Head of caudate nucleus (tissue), 42 donors: Measurements from ENCODE around the gene CTNNA1.
"Not testable (repeated sequence)": the region's sequence is repeated elsewhere in the genome, so short reads cannot be mapped to it uniquely, and the experiment has no call there.

Experiments
- DNase-seq, 42 donors: peaks; one replicate each; pipeline versions ENCODE4 v3.0.0 to v3.0.0-alpha.2; 2020 to 2021; ENCODE audit warnings: mixed read lengths in 7 of 42
- intact Hi-C: fragments of 100-400 bp; cut with DNase I; formaldehyde crosslinking; loops from one replicate; pipeline ENCODE4 v1.15.0; 2022

Gene CTNNA1

GRCh38 chr5:138905541-138905940 lies 152.3 kb downstream of the CTNNA1 start:
- no peak for DNase-seq

DNA sequence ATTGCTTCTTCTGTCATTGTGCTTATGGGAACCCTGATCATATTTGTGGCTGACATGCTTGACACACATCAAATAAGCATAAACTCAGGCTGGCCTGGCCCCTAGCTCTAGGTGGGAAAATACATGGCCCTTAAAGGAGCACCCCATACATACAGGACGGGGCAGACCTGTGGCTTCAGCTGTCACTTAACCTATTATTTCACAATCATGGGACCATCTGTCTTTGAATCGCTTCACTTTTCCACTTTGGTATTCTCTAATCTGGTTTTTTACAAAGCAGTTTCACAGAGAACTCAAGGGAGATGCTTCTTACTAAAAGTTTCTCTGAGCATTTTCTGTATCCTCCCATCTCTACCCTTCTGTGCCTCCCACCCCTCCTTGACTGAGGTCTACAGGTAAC lies 156.5 kb downstream of the CTNNA1 start:
- no peak for DNase-seq
- intact Hi-C loops: no loop called here

More at GRCh38 chr5:138905541-138905940, 152.3 kb downstream of the CTNNA1 start:
- intact Hi-C loops: no loop called here

- intact Hi-C loops: no loop called here
- no peak for DNase-seq
Measured at GRCh38 chr5:138910546-138911185, 157.4 kb downstream of the CTNNA1 start.

DNA sequence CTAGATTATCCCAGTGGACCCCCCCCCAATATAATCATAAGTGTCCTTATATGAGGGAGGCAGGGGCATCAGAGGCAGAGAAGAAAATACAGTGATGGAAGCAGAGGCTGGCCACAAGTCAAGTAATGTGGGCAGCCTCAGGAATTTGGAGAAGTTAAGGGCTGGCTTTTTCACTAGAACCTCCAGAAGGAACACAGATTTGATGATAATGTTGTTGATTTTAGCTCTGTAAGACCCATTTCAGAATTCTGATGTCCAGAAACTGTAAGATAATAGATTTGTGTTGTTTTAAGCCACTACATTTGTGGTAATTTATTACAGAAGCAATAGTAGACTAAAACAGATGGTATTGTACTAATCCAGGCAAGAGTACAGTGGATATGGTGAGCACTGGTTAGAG lies 158.2 kb downstream of the CTNNA1 start:
- intact Hi-C loops: no loop called here
- no peak for DNase-seq

DNA sequence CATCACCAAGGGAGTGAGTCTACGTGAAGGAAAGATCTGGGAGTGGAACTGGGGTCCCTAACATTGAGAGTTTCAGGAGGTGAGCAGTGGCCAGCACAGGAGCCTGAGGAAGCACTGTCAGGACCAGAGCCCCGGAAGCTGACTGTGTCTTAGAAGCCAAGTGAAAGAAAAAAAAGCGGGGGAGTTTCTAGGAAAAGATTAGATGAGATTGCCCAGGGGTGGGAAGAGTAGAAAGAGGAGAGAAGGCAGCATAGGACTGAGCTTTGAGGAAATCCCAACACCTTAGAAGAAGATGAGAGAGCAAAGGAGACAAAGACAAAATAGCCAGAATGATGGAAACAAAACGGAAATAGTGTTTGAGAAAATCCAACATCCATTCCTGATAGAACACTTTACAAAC lies 158.9 kb downstream of the CTNNA1 start:
- intact Hi-C loops: no loop called here
- DNase-seq: no peak

GRCh38 chr5:138913773-138914172 lies 160.5 kb downstream of the CTNNA1 start:
- no peak for DNase-seq
- intact Hi-C loops: no loop called here

GRCh38 chr5:138914338-138914737 lies 161.1 kb downstream of the CTNNA1 start:
- intact Hi-C loops: no loop called here
- no peak for DNase-seq

DNA sequence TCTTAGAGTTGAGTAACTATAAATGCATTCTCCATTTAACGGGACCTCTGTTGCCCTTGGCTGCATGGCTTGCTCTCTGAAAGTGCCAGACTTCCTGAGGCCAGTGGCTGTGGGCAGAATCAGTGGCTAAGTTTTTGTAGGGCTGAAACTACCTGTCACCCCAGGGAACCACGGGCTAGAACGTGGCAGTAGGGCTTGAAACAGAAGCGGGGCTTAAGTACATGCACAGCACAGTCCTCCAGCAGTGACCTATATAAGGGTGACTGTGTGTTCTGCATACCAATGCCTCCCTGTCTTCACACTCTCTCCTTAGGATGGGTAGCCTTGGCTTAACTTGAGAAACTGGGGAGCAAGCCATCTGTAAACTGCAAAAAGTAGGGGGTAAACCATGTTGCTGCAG lies 165.5 kb downstream of the CTNNA1 start:
- intact Hi-C loops: no loop called here
- no peak for DNase-seq

DNA sequence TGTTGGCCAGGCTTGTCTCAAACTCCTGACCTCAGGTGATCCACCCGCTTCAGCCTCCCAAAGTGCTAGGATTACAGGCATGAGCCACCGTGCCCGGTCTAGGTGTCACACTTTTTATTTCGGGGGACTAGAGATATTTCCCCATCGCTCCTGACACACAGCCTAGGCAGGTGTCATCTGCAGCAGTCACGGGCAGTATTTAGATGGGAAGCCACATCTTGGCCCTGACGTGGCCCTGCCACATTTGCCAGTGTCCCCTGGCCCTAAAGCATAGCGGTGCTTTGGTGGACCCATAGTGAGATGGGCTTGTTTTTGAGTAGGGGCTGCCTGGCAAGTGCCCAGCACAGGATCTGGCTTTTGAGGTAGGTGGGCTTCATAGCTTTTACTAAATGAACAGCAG lies 167.0 kb downstream of the CTNNA1 start:
- intact Hi-C loops: loop anchor here (10.0 kb wide), 1 partner anchor 45 kb away; the partner anchor contains the start of gene LRRTM2

GRCh38 chr5:138921362-138921761 lies 168.1 kb downstream of the CTNNA1 start:
- intact Hi-C loops: loop anchor here (10.0 kb wide), 1 partner anchor 47 kb away; the partner anchor contains the start of gene LRRTM2

More for the DNA sequence above, 167.0 kb downstream of the CTNNA1 start:
- DNase-seq: no peak

DNA sequence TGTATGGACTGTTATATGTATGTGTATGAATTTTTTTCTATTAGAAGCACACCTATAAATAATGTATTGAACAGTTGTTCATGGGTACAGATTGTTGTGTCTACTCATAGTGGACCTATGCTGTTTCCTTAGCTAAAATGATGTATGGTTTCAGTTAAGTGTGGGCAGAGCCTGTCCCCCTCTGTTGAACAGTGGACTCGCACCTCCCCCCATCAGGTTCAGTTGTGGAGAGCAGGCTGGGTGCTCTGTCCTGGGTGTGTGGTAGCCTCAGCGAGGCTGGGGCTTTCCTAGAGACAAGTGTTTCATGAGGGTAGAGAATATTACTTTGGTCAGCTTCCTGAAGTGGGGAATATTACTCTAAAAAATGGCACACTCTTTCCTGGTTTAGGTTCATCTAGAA lies 169.3 kb downstream of the CTNNA1 start:
- intact Hi-C loops: loop anchor here (10.0 kb wide), 1 partner anchor 48 kb away; the partner anchor contains the start of gene LRRTM2
- peak in 1 of 42 donors; percentile 16 for DNase-seq

More at GRCh38 chr5:138921362-138921761, 168.1 kb downstream of the CTNNA1 start:
- not testable (repeated sequence) for DNase-seq

DNA sequence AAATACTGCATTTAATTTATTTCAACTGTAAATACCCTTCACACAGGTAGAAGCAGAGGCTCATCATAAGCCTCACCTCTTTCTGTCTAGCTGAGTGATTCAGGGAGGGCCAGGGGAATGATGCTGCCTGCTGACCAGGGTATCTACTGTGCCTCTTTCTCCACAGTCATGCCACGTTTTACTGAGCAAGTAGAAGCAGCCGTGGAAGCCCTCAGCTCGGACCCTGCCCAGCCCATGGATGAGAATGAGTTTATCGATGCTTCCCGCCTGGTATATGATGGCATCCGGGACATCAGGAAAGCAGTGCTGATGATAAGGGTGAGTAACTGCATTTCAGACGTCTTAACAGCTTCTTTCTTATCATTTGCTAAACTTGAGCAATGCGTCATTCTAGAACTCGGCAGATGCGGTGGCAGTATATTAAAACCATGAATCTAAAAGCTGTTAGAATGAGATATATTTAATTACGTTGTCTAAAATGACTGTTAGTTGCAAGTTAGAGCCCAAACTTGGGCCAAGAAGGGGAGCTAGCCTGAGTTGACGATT lies 171.9 kb downstream of the CTNNA1 start:
- DNase-seq: peak in 1 of 42 donors; percentile 36
- intact Hi-C loops: loop anchor here (10.0 kb wide), 1 partner anchor 50 kb away; the partner anchor contains the start of gene LRRTM2

DNA sequence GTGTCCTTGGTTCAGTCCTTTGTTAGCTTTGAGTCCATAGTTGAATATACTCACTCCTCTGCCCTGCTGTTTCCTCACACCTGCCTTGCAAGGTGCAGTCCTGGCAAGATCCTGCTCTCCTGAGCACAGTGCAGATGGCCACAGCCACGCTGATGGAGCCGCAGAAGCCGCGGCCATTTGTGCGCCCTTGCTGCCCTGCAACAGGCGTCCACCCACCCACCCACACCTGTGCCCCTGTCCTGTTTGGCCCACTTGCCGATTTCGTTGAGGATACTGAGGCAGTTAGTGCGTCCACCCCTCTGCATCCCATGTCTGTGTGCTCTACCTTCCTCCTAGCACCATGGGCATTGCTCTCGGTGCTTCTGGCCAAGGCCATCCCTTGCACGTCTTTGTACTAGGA lies 173.0 kb downstream of the CTNNA1 start:
- DNase-seq: no peak
- intact Hi-C loops: loop anchor here (10.0 kb wide), 1 partner anchor 51 kb away; the partner anchor contains the start of gene LRRTM2

- intact Hi-C loops: loop anchor here (10.0 kb wide), 1 partner anchor 52 kb away; the partner anchor contains the start of gene LRRTM2
- DNase-seq: peak in 3 of 42 donors; percentile 33 to 57 (median 33)
Measured at GRCh38 chr5:138926688-138927448, 173.6 kb downstream of the CTNNA1 start.

- intact Hi-C loops: loop anchor here (10.0 kb wide), 1 partner anchor 53 kb away; the partner anchor contains the start of gene LRRTM2
- DNase-seq: no peak
Measured at GRCh38 chr5:138927544-138927943, 174.3 kb downstream of the CTNNA1 start.

GRCh38 chr5:138927979-138928378 lies 174.8 kb downstream of the CTNNA1 start:
- peak; percentile 68 to 95 (median 90) for DNase-seq
- intact Hi-C loops: loop anchor here (10.0 kb wide), 1 partner anchor 53 kb away; the partner anchor contains the start of gene LRRTM2

DNA sequence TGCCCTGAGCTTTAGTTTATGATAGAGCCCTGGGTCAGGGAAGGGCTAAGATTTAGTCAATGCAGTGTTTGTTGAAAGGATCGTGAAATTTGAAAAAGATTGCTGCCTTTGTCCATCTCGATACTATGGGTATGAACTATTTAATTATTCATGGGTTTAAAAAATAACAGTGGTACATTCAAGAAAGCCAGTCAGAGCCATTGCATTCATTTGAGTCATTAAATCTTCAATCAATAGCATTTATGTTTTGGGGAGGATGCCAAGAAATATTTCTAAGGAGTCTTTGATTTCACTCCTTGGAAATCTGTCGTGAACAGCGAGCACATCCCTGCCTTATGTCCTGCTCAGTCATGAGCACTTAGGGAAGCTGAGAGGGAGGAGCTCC lies 176.3 kb downstream of the CTNNA1 start:
- intact Hi-C loops: loop anchor here (10.0 kb wide), 1 partner anchor 55 kb away; the partner anchor contains the start of gene LRRTM2

DNA sequence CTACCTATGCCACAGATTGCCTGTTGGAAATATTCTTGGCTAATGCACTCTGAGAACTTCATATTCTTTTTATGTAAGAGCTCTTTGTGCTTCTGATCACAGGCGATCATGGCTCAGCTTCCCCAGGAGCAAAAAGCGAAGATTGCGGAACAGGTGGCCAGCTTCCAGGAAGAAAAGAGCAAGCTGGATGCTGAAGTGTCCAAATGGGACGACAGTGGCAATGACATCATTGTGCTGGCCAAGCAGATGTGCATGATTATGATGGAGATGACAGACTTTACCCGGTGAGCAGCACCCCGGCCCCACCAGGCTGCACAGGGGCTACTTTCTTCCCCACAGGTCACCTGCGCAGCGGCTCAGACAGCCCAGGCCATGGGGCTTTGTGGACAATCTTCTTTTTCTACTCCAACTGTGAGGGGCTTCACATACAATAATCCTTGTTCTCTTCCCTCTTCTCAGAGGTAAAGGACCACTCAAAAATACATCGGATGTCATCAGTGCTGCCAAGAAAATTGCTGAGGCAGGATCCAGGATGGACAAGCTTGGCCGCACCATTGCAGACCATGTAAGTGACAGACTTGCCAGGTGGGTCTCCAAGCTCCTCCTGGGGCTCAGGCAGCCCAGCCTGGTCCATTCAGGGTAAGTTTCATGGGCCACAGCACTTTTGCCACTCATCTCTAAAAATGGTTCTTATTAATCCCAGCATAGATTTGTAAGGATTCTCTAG lies 177.3 kb downstream of the CTNNA1 start:
- intact Hi-C loops: no loop called here
- DNase-seq: peak in 1 of 42 donors; percentile 44

More for the DNA sequence above, 176.3 kb downstream of the CTNNA1 start:
- DNase-seq: no peak
